ENCODE measurements around the gene CAMK2D. TPM values are rescaled to one million over a fixed set of nuclear protein-coding genes. Genes with fewer than 3 reads are reported as not detected.

CAMK2D gene
- total and polyA plus RNA-seq, 2 donors from 2014 or later = 9.1 to 34.7 TPM

DNA sequence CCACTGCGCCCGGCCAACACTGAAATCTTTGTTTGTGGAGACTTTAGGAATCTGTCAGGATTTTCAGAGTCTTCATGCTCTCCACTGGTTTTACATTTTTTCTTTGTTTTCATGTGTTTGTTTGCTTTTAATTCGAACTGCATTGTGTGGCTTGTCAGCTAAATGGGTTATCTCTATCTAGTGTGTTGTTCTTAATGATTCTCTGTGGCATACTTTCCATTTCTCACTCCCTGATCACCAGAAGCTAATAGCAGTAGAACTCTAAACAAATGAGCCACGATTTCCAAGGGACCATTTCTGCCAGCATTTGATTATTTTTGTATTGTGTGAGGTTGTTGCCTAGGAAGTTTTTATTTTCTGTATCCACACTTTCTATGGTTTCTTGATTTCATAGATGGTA is 352.4 kb downstream of the CAMK2D start:
- Histone ChIP-seq H3K27me3 (ENCODE audit: control insufficient read depth, insufficient read depth, low read length) (no peaks in the 10 kb centered on the region), H3K4me3 (ENCODE audit: low read length in 3 of 3) (no peak overlapping the region), H3K4me1 (ENCODE audit: control insufficient read depth in 2 of 3, insufficient read depth in 2 of 3, low read depth in 1 of 3, low read length in 3 of 3) (no peaks in the 10 kb centered on the region), H3K9me3 (ENCODE audit: control insufficient read depth in 2 of 3, insufficient read depth in 1 of 3, low read length in 3 of 3) (no peaks in the 10 kb centered on the region), H3K36me3 (ENCODE audit: control insufficient read depth in 2 of 3, insufficient read depth in 3 of 3, low read length in 3 of 3) (no peaks in the 10 kb centered on the region), H3K9ac (ENCODE audit: low read length in 3 of 3) (no peak overlapping the region), H3K27ac (ENCODE audit: low read depth in 2 of 2, low read length in 2 of 2) (no peak overlapping the region)
- TF ChIP-seq, protein P1, sequence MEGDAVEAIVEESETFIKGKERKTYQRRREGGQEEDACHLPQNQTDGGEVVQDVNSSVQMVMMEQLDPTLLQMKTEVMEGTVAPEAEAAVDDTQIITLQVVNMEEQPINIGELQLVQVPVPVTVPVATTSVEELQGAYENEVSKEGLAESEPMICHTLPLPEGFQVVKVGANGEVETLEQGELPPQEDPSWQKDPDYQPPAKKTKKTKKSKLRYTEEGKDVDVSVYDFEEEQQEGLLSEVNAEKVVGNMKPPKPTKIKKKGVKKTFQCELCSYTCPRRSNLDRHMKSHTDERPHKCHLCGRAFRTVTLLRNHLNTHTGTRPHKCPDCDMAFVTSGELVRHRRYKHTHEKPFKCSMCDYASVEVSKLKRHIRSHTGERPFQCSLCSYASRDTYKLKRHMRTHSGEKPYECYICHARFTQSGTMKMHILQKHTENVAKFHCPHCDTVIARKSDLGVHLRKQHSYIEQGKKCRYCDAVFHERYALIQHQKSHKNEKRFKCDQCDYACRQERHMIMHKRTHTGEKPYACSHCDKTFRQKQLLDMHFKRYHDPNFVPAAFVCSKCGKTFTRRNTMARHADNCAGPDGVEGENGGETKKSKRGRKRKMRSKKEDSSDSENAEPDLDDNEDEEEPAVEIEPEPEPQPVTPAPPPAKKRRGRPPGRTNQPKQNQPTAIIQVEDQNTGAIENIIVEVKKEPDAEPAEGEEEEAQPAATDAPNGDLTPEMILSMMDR (IDR thresholded peaks at IDR 0.05; ENCODE audit: borderline replicate concordance, extremely low read depth, insufficient read depth) = no peak
- FAIRE-seq = no peak
- intact Hi-C loops (cut with DNase I) = no loop called here
- DNase-seq = no peak

DNA sequence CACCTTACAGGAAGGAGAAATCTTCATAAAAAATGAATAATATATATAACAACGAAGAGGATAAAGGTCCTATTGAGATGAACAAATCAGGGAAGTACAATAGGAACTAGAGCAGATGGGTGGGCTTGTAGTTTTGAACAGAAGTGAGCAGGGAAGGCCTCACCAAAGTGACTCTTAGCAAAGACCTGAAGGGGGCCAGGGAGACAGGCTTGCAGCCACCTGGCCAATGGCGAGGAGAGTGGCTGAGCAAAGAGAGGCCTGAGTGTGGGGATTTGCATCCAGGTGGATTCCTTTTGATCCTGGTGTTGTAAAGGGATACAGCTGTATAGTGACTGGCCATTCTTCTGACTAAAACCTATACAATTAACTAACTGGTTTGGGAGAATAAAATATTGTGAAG is 354.1 kb downstream of the CAMK2D start:
- H3K27me3 ChIP-seq (ENCODE audit: control insufficient read depth, insufficient read depth, low read length) = no peaks in the 10 kb centered on the region
- H3K36me3 ChIP-seq (ENCODE audit: control insufficient read depth in 2 of 3, insufficient read depth in 3 of 3, low read length in 3 of 3) = no peaks in the 10 kb centered on the region
- H3K9ac ChIP-seq (ENCODE audit: low read length in 3 of 3) = no peak overlapping the region
- H3K4me3 ChIP-seq (ENCODE audit: low read length in 3 of 3) = no peak overlapping the region
- H3K9me3 ChIP-seq (ENCODE audit: control insufficient read depth in 2 of 3, insufficient read depth in 1 of 3, low read length in 3 of 3) = no peaks in the 10 kb centered on the region
- no peak overlapping the region for H3K27ac ChIP-seq (ENCODE audit: low read depth in 2 of 2, low read length in 2 of 2)
- FAIRE-seq (no peak), DNase-seq (no peak)
- TF ChIP-seq, protein P1 (IDR thresholded peaks at IDR 0.05; ENCODE audit: borderline replicate concordance, extremely low read depth, insufficient read depth) = no peak
- intact Hi-C loops (cut with DNase I) = no loop called here
- H3K4me1 ChIP-seq (ENCODE audit: control insufficient read depth in 2 of 3, insufficient read depth in 2 of 3, low read depth in 1 of 3, low read length in 3 of 3) = no peaks in the 10 kb centered on the region

DNA sequence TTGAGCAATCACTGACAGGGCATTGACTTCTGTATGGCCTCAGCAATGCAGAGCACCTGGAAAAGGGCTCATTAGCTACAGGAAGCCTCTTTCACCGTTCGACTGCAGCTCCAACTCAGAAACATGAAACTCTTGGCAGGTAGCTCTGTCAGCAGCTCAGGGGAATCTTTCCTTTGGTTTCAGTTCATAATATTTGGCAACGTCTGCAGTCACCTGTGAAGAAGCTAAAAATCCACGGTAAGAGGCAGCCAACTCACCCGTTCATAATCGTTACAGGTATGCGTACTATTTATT is 354.9 kb downstream of the CAMK2D start:
- Histone ChIP-seq H3K4me3 (ENCODE audit: low read length in 3 of 3) (no peak overlapping the region), H3K4me1 (ENCODE audit: control insufficient read depth in 2 of 3, insufficient read depth in 2 of 3, low read depth in 1 of 3, low read length in 3 of 3) (no peaks in the 10 kb centered on the region)

More for the DNA sequence above, 354.9 kb downstream of the CAMK2D start:
- Histone ChIP-seq H3K27me3 (ENCODE audit: control insufficient read depth, insufficient read depth, low read length) (no peaks in the 10 kb centered on the region), H3K36me3 (ENCODE audit: control insufficient read depth in 2 of 3, insufficient read depth in 3 of 3, low read length in 3 of 3) (no peaks in the 10 kb centered on the region), H3K9ac (ENCODE audit: low read length in 3 of 3) (no peak overlapping the region), H3K9me3 (ENCODE audit: control insufficient read depth in 2 of 3, insufficient read depth in 1 of 3, low read length in 3 of 3) (no peaks in the 10 kb centered on the region), H3K27ac (ENCODE audit: low read depth in 2 of 2, low read length in 2 of 2) (no peak overlapping the region)
- TF ChIP-seq, protein P1 (IDR thresholded peaks at IDR 0.05; ENCODE audit: borderline replicate concordance, extremely low read depth, insufficient read depth) = no peak
- DNase-seq (no peak), FAIRE-seq (no peak)
- intact Hi-C loops (cut with DNase I) = no loop called here
